H1 (cell line): ENCODE measurements around the gene SLC39A7. TPM values are rescaled to one million over a fixed set of nuclear protein-coding genes. Genes with fewer than 3 reads are reported as not detected.

Source experiments
- CTCF ChIA-PET: fragments of 300-600 bp; sonication (Branson Sonifier 250); formaldehyde crosslinking; loops from one replicate; lab custom pipeline; 2021; ENCODE audit not compliant: partially characterized antibody; lab: Charles Lee
- POLR2A ChIA-PET: fragments of 300-600 bp; sonication (Branson Sonifier 250); formaldehyde crosslinking; loops from one replicate; lab custom pipeline; 2021; ENCODE audit warnings: inconsistent platforms; ENCODE audit not compliant: partially characterized antibody; lab: Charles Lee
- DNase-seq, 2 experiments: peaks; one replicate each; pipeline versions ENCODE4 v3.0.0 to v3.0.0-alpha.2; 2010 to 2022; ENCODE audit warnings: low spot score in 2 of 2, low read depth in 1 of 2, mixed read lengths in 1 of 2
- FAIRE-seq: peaks from 2 replicates; lab custom pipeline; 2011; peaks lifted over from hg19 to GRCh38; lab: Jason Lieb, UNC
- H2AFZ ChIP-seq: 2 replicates; pipeline ENCODE4 v1.8.1; 2012; ENCODE audit warnings: low read length, inconsistent platforms
- H2AK5ac ChIP-seq: 2 replicates; pipeline ENCODE4 v1.6.1; 2013; ENCODE audit warnings: low read depth, low read length
- H2BK120ac ChIP-seq: replicated peaks from 2 replicates; pipeline ENCODE3; 2013; ENCODE audit warnings: low read depth, low read length, inconsistent platforms
- H2BK12ac ChIP-seq: 2 replicates; pipeline ENCODE4 v1.6.1; 2013; ENCODE audit warnings: low read depth, low read length
- H2BK15ac ChIP-seq: 2 replicates; pipeline ENCODE4 v1.6.1; 2013; ENCODE audit warnings: low read length
- H2BK20ac ChIP-seq: 2 replicates; pipeline ENCODE4 v1.6.1; 2013; ENCODE audit warnings: low read length
- H2BK5ac ChIP-seq: 2 replicates; pipeline ENCODE4 v1.6.1; 2013; ENCODE audit warnings: low read depth, low read length
- H3K14ac ChIP-seq: 2 replicates; pipeline ENCODE4 v1.6.1; 2013; ENCODE audit warnings: inconsistent platforms; ENCODE audit not compliant: insufficient read length
- H3K18ac ChIP-seq: 2 replicates; pipeline ENCODE4 v1.6.1; 2013; ENCODE audit warnings: low read length; ENCODE audit errors: extremely low read depth
- H3K23ac ChIP-seq: 2 replicates; pipeline ENCODE4 v1.6.1; 2013; ENCODE audit warnings: inconsistent platforms; ENCODE audit not compliant: insufficient read length
- H3K23me2 ChIP-seq: 2 replicates; pipeline ENCODE4 v1.6.1; 2013; ENCODE audit warnings: low read depth, low read length
- H3K27ac ChIP-seq: 2 replicates; pipeline ENCODE4 v1.6.1; 2011; ENCODE audit warnings: low read depth, low read length, inconsistent platforms
- H3K27me3 ChIP-seq, 4 experiments: replicated peaks in 1 of 4; 1 replicate in 1 of 4; 2 replicates in 3 of 4; pipeline versions ENCODE4 v1.6.1 to v1.8.1; 2011 to 2013; ENCODE audit warnings: low read length in 3 of 4, mild to moderate bottlenecking in 3 of 4, inconsistent platforms in 2 of 4, mixed read lengths in 2 of 4, moderate library complexity in 1 of 4; ENCODE audit not compliant: control insufficient read depth in 3 of 4, insufficient read depth in 3 of 4; ENCODE audit errors: extremely low read depth in 1 of 4
- H3K36me3 ChIP-seq, 4 experiments: 2 replicates each; pipeline versions ENCODE4 v1.6.1 to v1.8.1; 2011 to 2013; ENCODE audit warnings: mild to moderate bottlenecking in 4 of 4, low read length in 3 of 4, moderate library complexity in 2 of 4, control low read depth in 1 of 4, inconsistent platforms in 1 of 4; ENCODE audit not compliant: insufficient read depth in 4 of 4, control insufficient read depth in 2 of 4
- H3K4ac ChIP-seq: replicated peaks from 2 replicates; pipeline ENCODE3; 2013; ENCODE audit warnings: low read length, low read depth, mixed read lengths, inconsistent platforms; ENCODE audit not compliant: insufficient read length
- H3K4me1 ChIP-seq, 4 experiments: replicated peaks in 1 of 4; 1 replicate in 1 of 4; 2 replicates in 3 of 4; pipeline versions ENCODE4 v1.6.1 to v1.8.1; 2011 to 2013; ENCODE audit warnings: low read length in 3 of 4, inconsistent platforms in 2 of 4, mixed read lengths in 1 of 4; ENCODE audit not compliant: insufficient read depth in 4 of 4, control insufficient read depth in 3 of 4
- H3K4me2 ChIP-seq, 2 experiments: 2 replicates each; pipeline versions ENCODE4 v1.6.1 to v1.8.1; 2011 to 2013; ENCODE audit warnings: low read depth in 2 of 2, low read length in 2 of 2, control low read depth in 1 of 2, inconsistent platforms in 1 of 2, mild to moderate bottlenecking in 1 of 2; ENCODE audit not compliant: insufficient read depth in 1 of 2
- H3K4me3 ChIP-seq, 4 experiments: fragments of 200-600, 300-600 bp in 1 of 4; sonication (generic), shearing (Covaris generic), sonication (Bioruptor Twin) in 1 of 4; 2 replicates each; pipeline versions ENCODE4 v1.5.1 to v1.8.1; 2011 to 2016; ENCODE audit warnings: low read length in 4 of 4, low read depth in 3 of 4, control low read depth in 2 of 4, inconsistent platforms in 2 of 4, mild to moderate bottlenecking in 2 of 4, mixed read lengths in 1 of 4, moderate library complexity in 1 of 4; ENCODE audit not compliant: insufficient read depth in 2 of 4; ENCODE audit errors: extremely low read depth in 1 of 4
- H3K56ac ChIP-seq: replicated peaks from 2 replicates; pipeline ENCODE3; 2013; ENCODE audit warnings: low read depth, mild to moderate bottlenecking, mixed read lengths, low read length, inconsistent platforms; ENCODE audit not compliant: insufficient read length
- H3K79me1 ChIP-seq: 2 replicates; pipeline ENCODE4 v1.6.1; 2013; ENCODE audit warnings: low read depth, low read length, control low read depth
- H3K79me2 ChIP-seq, 2 experiments: 2 replicates each; pipeline versions ENCODE4 v1.6.1 to v1.8.1; 2012 to 2013; ENCODE audit warnings: low read length in 2 of 2, mild to moderate bottlenecking in 2 of 2, inconsistent platforms in 1 of 2; ENCODE audit not compliant: insufficient read depth in 2 of 2, control insufficient read depth in 1 of 2
- H3K9ac ChIP-seq, 4 experiments: replicated peaks in 1 of 4; 1 replicate in 1 of 4; 2 replicates in 3 of 4; pipeline versions ENCODE4 v1.6.1 to v1.8.1; 2011 to 2013; ENCODE audit warnings: low read depth in 3 of 4, low read length in 3 of 4, control low read depth in 2 of 4, mild to moderate bottlenecking in 2 of 4, moderate library complexity in 2 of 4, inconsistent platforms in 1 of 4; ENCODE audit errors: extremely low read depth in 1 of 4
- H3K9me3 ChIP-seq, 2 experiments: 2 replicates each; pipeline versions ENCODE4 v1.6.1 to v1.8.1; 2012 to 2013; ENCODE audit warnings: mild to moderate bottlenecking in 2 of 2, moderate library complexity in 2 of 2, control low read depth in 1 of 2, inconsistent platforms in 1 of 2, low read depth in 1 of 2, low read length in 1 of 2, mixed read lengths in 1 of 2; ENCODE audit not compliant: insufficient read depth in 2 of 2
- H4K20me1 ChIP-seq, 2 experiments: replicated peaks in 1 of 2; 2 replicates each; pipeline versions ENCODE3 to v1.8.1; 2011 to 2013; ENCODE audit warnings: inconsistent platforms in 2 of 2, low read length in 2 of 2, mild to moderate bottlenecking in 1 of 2; ENCODE audit not compliant: insufficient read depth in 2 of 2, control insufficient read depth in 1 of 2
- H4K5ac ChIP-seq: 2 replicates; pipeline ENCODE4 v1.6.1; 2013; ENCODE audit warnings: low read length, low read depth, mixed read lengths, inconsistent platforms; ENCODE audit not compliant: insufficient read length
- H4K8ac ChIP-seq: 2 replicates; pipeline ENCODE4 v1.8.0; 2013; ENCODE audit warnings: mild to moderate bottlenecking, moderate library complexity, low read length, inconsistent platforms; ENCODE audit not compliant: insufficient read depth; ENCODE audit errors: extremely low read depth
- H4K91ac ChIP-seq: replicated peaks from 2 replicates; pipeline ENCODE3; 2013; ENCODE audit warnings: low read length, mixed read lengths, inconsistent platforms; ENCODE audit not compliant: insufficient read length
- CHD1 ChIP-seq: IDR thresholded peaks from 2 replicates; pipeline ENCODE4 v1.6.1; 2012; ENCODE audit warnings: low read depth, low read length, improper control_type of control experiment
- EGR1 ChIP-seq: IDR thresholded peaks from 2 replicates; pipeline ENCODE4 v1.6.1; 2011; ENCODE audit warnings: low read depth, low read length, borderline replicate concordance
- KDM5A ChIP-seq: fragments of 200-600 bp; IDR thresholded peaks from 2 replicates; pipeline ENCODE4 v1.7.1; 2012; ENCODE audit warnings: mild to moderate bottlenecking, low read length, inconsistent platforms, mixed read lengths
- MAX ChIP-seq: IDR thresholded peaks from 2 replicates; pipeline ENCODE4 v1.6.1; 2012; ENCODE audit warnings: inconsistent platforms
- PHF8 ChIP-seq: fragments of 200-600 bp; sonication (generic); conservative IDR thresholded peaks from 2 replicates; pipeline ENCODE4 v1.7.1; 2012; ENCODE audit warnings: low read depth, mild to moderate bottlenecking, inconsistent platforms, low read length, moderate library complexity
- POU5F1 ChIP-seq: IDR thresholded peaks from 2 replicates; pipeline ENCODE4 v1.6.1; 2011; ENCODE audit warnings: low read depth, mild to moderate bottlenecking, low read length, moderate library complexity
- RBBP5 ChIP-seq: IDR thresholded peaks from 2 replicates; pipeline ENCODE4 v1.7.1; 2012; ENCODE audit warnings: low read depth, mild to moderate bottlenecking, inconsistent platforms, low read length, moderate library complexity, borderline replicate concordance
- RXRA ChIP-seq: IDR thresholded peaks from 2 replicates; pipeline ENCODE4 v1.6.1; 2011; ENCODE audit warnings: low read depth, mild to moderate bottlenecking, low read length, moderate library complexity; ENCODE audit not compliant: insufficient read depth
- SIX5 ChIP-seq: IDR thresholded peaks from 2 replicates; pipeline ENCODE4 v1.6.1; 2011; ENCODE audit warnings: mild to moderate bottlenecking, low read depth, low read length
- ZNF274 ChIP-seq: IDR thresholded peaks from 2 replicates; pipeline ENCODE4 v1.7.0; 2012; ENCODE audit warnings: low read length, borderline replicate concordance; ENCODE audit errors: extremely low read depth
- WGBS, 2 experiments: shearing (Covaris generic) in 1 of 2; methylation state at CpG; one replicate each; pipeline versions ENCODE4 v1.1.6 to v1.1.7; 2013 to 2015; ENCODE audit warnings: low lambda C conversion rate in 2 of 2, mixed read lengths in 2 of 2, inconsistent platforms in 1 of 2, low coverage in 1 of 2, missing lambda C conversion rate in 1 of 2; ENCODE audit not compliant: insufficient replicate concordance in 2 of 2, insufficient coverage in 1 of 2, insufficient read length in 1 of 2; ENCODE audit errors: extremely low coverage in 1 of 2, missing lambda C conversion rate in 1 of 2; 5-methylcytosine and 5-hydroxymethylcytosine counted together
- polyA plus RNA-seq, 7 experiments: library from polyadenylated mRNA; depleted of rRNA in 3 of 7; stranded (reverse) in 5 of 7; unstranded in 2 of 7; fragments of >200 nt in 5 of 7; fragments of 200-250 nt in 2 of 7; gene quantifications; 1 replicate in 5 of 7; 2 replicates in 1 of 7; 4 replicates in 1 of 7; pipeline versions ENCODE4 v1.2.1 to v1.2.3, GENCODE V29; 2011 to 2013; ENCODE audit warnings: missing spikeins in 2 of 7, mixed read lengths in 2 of 7
- total RNA-seq: library from RNA; stranded (reverse); fragmentation: NEBNext Ultra II Directional; extraction: Animal tissue kit (Norgen Biotek cat#: 25700); gene quantifications from 2 replicates; pipeline ENCODE4 v1.2.1, GENCODE V29; 2021

The SLC39A7 gene
- total and polyA plus RNA-seq, 2 of the 8 experiments (the other 6 are each of a cell fraction or from before 2014, with no cell fraction given): 63.3 to 123 TPM

- 84% methylated on average over 1 of the region's 1 CpG; no CpG with 5 or more reads in 1 of the 2 experiments for whole genome bisulfite sequencing, 2 experiments
- CTCF ChIA-PET: interaction anchor here (0.9 to 7.7 kb wide), 12 partner anchors 9 to 150 kb away, joined by 3 to 69 read pairs (median 11); no protein-coding TSS in a partner anchor
- no peak for FAIRE-seq
Observed at GRCh38 chr6:33151050-33151449, 49.6 kb upstream of the SLC39A7 start.

More at GRCh38 chr6:33151050-33151449, 49.6 kb upstream of the SLC39A7 start:
- Histone ChIP-seq H3K4me3 (no peak overlapping the region), H2BK20ac (no peak overlapping the region), H2BK5ac (no peak overlapping the region), H3K4me2 (no peak overlapping the region), H3K27ac (no peak overlapping the region), H3K79me2 (no peaks in the 10 kb centered on the region), H2AFZ (no peak overlapping the region), H3K18ac (no peak overlapping the region), H3K9ac (no peak overlapping the region), H3K23ac (no peak overlapping the region), H4K20me1 (no peaks in the 10 kb centered on the region), H2BK12ac (no peak overlapping the region), H4K8ac (no peak overlapping the region), H2BK120ac (no peak overlapping the region), H3K79me1 (no peaks in the 10 kb centered on the region), H4K91ac (no peak overlapping the region), H3K9me3 (peaks cover 0 to 3% of the 10 kb centered on the region in 2 experiments; a peak in 2 of 4 replicates), H3K14ac (no peak overlapping the region), H3K23me2 (no peaks in the 10 kb centered on the region), H3K4me1 (peaks cover 0 to 2% (median 0%) of the 10 kb centered on the region in 4 experiments; a peak in 1 of 7 replicates), H3K4ac (no peak overlapping the region), H4K5ac (no peak overlapping the region), H2AK5ac (no peak overlapping the region), H2BK15ac (no peak overlapping the region), H3K36me3 (no peaks in the 10 kb centered on the region), H3K27me3 (no peaks in the 10 kb centered on the region), H3K56ac (no peak overlapping the region)
- POLR2A ChIA-PET: interaction anchor here (1.0 to 1.4 kb wide), 4 partner anchors 11 to 30 kb away, joined by 3 to 5 read pairs (median 4); no protein-coding TSS in a partner anchor
- DNase-seq: no peak
- TF ChIP-seq EGR1 (no peak), SIX5 (no peak), PHF8 (no peak), MAX (no peak), POU5F1 (no peak), RXRA (no peak), CHD1 (no peak), RBBP5 (no peak), ZNF274 (no peak), KDM5A (no peak)
